ENCODE data around the gene BICD2.
A peak's percentile ranks its signal among the peaks of the same experiment; 100 is the strongest.

Gene BICD2

GRCh38 chr9:92668746-92669526 lies 95.7 kb downstream of the BICD2 start:
- peak; percentile 40 to 42 for DNase-seq (ENCODE audit: low read depth in 2 of 2)

GRCh38 chr9:92666912-92667532 lies 97.6 kb downstream of the BICD2 start:
- no peak for DNase-seq (ENCODE audit: low read depth in 2 of 2)

- no peak for DNase-seq (ENCODE audit: low read depth in 2 of 2)
Observed at GRCh38 chr9:92666236-92666635, 98.4 kb downstream of the BICD2 start.

- DNase-seq (ENCODE audit: low read depth in 2 of 2), result no peak
Observed at GRCh38 chr9:92665836-92666235, 98.8 kb downstream of the BICD2 start.

GRCh38 chr9:92664394-92665152 lies 100.1 kb downstream of the BICD2 start:
- no peak for DNase-seq (ENCODE audit: low read depth in 2 of 2)

GRCh38 chr9:92663951-92664350 lies 100.7 kb downstream of the BICD2 start:
- DNase-seq (ENCODE audit: low read depth in 2 of 2), result no peak

GRCh38 chr9:92663126-92663525 lies 101.5 kb downstream of the BICD2 start:
- DNase-seq (ENCODE audit: low read depth in 2 of 2), result no peak

- DNase-seq (ENCODE audit: low read depth in 2 of 2), result no peak
Observed at GRCh38 chr9:92661743-92662142, 102.9 kb downstream of the BICD2 start.
